HEK293T (cell line): Measurements from ENCODE around the gene SLC22A12.

ENCODE experiments used
- CTCF ChIA-PET: fragments of 350-600 bp; formaldehyde crosslinking; extraction: SDS; loops from one replicate; lab custom pipeline; 2021; ENCODE audit warnings: antibody characterized with exemption, inconsistent platforms; lab: Yijun Ruan, JAX
- POLR2A ChIA-PET: fragments of 350-600 bp; formaldehyde crosslinking; extraction: SDS; loops from one replicate; lab custom pipeline; 2020; ENCODE audit warnings: antibody characterized with exemption, inconsistent platforms; lab: Yijun Ruan, JAX
- DNase-seq: peaks from one replicate; pipeline ENCODE4 v3.0.0; 2012; ENCODE audit warnings: mixed read lengths; ENCODE audit errors: extremely low spot score
- ARNT ChIP-seq: fragments of 450-650 bp; IDR thresholded peaks from 2 replicates; pipeline ENCODE4 v1.6.1; 2017; ENCODE audit warnings: mild to moderate bottlenecking
- BHLHE40 ChIP-seq: fragments of 450-650 bp; IDR thresholded peaks from 2 replicates; pipeline ENCODE4 v1.6.1; 2016; ENCODE audit warnings: mild to moderate bottlenecking, moderate library complexity, borderline replicate concordance
- CTBP1 ChIP-seq: fragments of 450-650 bp; IDR thresholded peaks from 2 replicates; pipeline ENCODE4 v1.6.1; 2016; ENCODE audit warnings: borderline replicate concordance
- ELF4 ChIP-seq: fragments of 450-650 bp; IDR thresholded peaks from 2 replicates; pipeline ENCODE4 v1.6.1; 2017; ENCODE audit warnings: antibody characterized with exemption
- FOXA1 ChIP-seq: fragments of 450-650 bp; IDR thresholded peaks from 2 replicates; pipeline ENCODE4 v1.6.1; 2016; ENCODE audit warnings: mild to moderate bottlenecking
- FOXK2 ChIP-seq: fragments of 450-650 bp; IDR thresholded peaks from 2 replicates; pipeline ENCODE4 v1.6.1; 2016; ENCODE audit warnings: mild to moderate bottlenecking
- FOXM1 ChIP-seq: fragments of 450-650 bp; IDR thresholded peaks from 2 replicates; pipeline ENCODE4 v1.6.1; 2017; ENCODE audit warnings: mild to moderate bottlenecking, borderline replicate concordance
- HDGF ChIP-seq: fragments of 450-650 bp; IDR thresholded peaks from 2 replicates; pipeline ENCODE4 v1.6.1; 2017; ENCODE audit warnings: antibody characterized with exemption, borderline replicate concordance
- L3MBTL2 ChIP-seq: fragments of 450-650 bp; conservative IDR thresholded peaks from 2 replicates; pipeline ENCODE4 v1.6.1; 2016; ENCODE audit warnings: mild to moderate bottlenecking
- LEF1 ChIP-seq: fragments of 450-650 bp; IDR thresholded peaks from 2 replicates; pipeline ENCODE4 v1.6.1; 2017; ENCODE audit warnings: mild to moderate bottlenecking, borderline replicate concordance
- NFRKB ChIP-seq: fragments of 450-650 bp; IDR thresholded peaks from 2 replicates; pipeline ENCODE4 v1.6.1; 2016; ENCODE audit warnings: mild to moderate bottlenecking, moderate library complexity
- SP1 ChIP-seq: fragments of 450-650 bp; IDR thresholded peaks from 2 replicates; pipeline ENCODE4 v1.6.1; 2017
- SUZ12 ChIP-seq: fragments of 450-650 bp; IDR thresholded peaks from 2 replicates; pipeline ENCODE4 v1.6.1; 2016; ENCODE audit warnings: mild to moderate bottlenecking
- TARDBP ChIP-seq: fragments of 450-650 bp; IDR thresholded peaks from 2 replicates; pipeline ENCODE4 v1.6.1; 2016
- ZNF384 ChIP-seq: fragments of 450-650 bp; IDR thresholded peaks from 2 replicates; pipeline ENCODE4 v1.6.1; 2016
- TF ChIP-seq, protein P1 (sequence below): fragments of 450-650 bp; IDR thresholded peaks from 2 replicates; pipeline ENCODE4 v1.6.1; 2016

SLC22A12 gene

GRCh38 chr11:64611869-64612646 lies 21.0 kb downstream of the SLC22A12 start:
- TF ChIP-seq ELF4 (no peak), SP1 (no peak), FOXM1 (no peak), LEF1 (no peak), FOXA1 (no peak), NFRKB (no peak), CTBP1 (no peak), SUZ12 (no peak), L3MBTL2 (no peak), HDGF (no peak), FOXK2 (no peak), TARDBP (no peak), BHLHE40 (no peak), ZNF384 (no peak), ARNT (no peak)
- TF ChIP-seq, protein P1, sequence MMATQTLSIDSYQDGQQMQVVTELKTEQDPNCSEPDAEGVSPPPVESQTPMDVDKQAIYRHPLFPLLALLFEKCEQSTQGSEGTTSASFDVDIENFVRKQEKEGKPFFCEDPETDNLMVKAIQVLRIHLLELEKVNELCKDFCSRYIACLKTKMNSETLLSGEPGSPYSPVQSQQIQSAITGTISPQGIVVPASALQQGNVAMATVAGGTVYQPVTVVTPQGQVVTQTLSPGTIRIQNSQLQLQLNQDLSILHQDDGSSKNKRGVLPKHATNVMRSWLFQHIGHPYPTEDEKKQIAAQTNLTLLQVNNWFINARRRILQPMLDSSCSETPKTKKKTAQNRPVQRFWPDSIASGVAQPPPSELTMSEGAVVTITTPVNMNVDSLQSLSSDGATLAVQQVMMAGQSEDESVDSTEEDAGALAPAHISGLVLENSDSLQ: no peak
- no peak for DNase-seq
- CTCF ChIA-PET: no interaction called here
- POLR2A ChIA-PET: no interaction called here

DNA sequence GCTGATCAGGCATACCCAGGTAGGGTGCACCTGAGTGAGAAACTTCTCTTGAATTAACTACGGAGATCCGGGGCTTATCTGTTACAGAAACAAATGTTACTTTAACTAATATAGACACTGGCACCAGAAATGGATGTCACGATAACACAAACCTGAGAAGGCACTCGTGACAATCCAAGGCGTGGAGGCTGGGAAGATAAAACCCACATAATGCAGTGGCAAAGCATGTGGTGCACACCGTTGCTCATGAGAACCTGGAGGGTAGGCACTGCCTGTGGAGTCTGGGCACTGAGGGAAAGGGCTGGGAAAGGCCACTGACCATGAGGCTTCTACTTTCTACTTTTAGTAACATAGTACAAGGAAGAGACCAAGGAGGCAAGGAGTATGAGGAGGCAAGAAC lies 22.6 kb downstream of the SLC22A12 start:
- TF ChIP-seq ELF4 (no peak), FOXM1 (no peak), ZNF384 (no peak), SP1 (no peak), SUZ12 (no peak), BHLHE40 (no peak), HDGF (no peak)
- TF ChIP-seq, protein P1: no peak

DNA sequence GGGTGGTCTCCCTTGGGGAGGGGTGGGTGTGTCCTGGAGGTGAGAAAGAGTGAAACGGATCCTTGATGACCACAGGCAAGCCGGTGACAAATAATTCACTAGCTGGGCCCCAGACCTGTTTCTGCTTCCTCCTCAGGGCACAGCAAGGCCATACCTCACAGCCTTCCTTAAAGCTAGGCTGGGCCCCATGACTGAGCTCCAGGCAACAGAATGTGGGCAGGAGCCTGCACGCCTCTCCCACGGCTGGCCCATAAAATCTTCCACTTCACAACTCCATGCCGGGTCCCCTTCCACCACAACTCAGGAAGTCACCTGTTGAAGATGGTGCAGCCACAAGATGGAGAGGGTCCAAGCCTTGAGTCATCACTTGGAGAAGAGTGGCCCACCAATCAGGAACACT lies 23.9 kb downstream of the SLC22A12 start:
- DNase-seq: no peak
- POLR2A ChIA-PET: no interaction called here
- TF ChIP-seq, protein P1: no peak
- TF ChIP-seq HDGF: no peak
- no peak for TF ChIP-seq TARDBP
- TF ChIP-seq ZNF384: no peak
- no peak for TF ChIP-seq L3MBTL2
- no peak for TF ChIP-seq LEF1
- no peak for TF ChIP-seq FOXA1
- TF ChIP-seq FOXK2: no peak
- no peak for TF ChIP-seq SP1
- TF ChIP-seq CTBP1: no peak
- no peak for TF ChIP-seq FOXM1
- TF ChIP-seq SUZ12: no peak
- TF ChIP-seq ARNT: no peak
- no peak for TF ChIP-seq NFRKB
- no peak for TF ChIP-seq ELF4
- TF ChIP-seq BHLHE40: no peak
- CTCF ChIA-PET: interaction anchor here (0.6 kb wide), 1 partner anchor 260 kb away, joined by 4 read pairs; no protein-coding TSS in a partner anchor

More for the DNA sequence above, 22.6 kb downstream of the SLC22A12 start:
- CTCF ChIA-PET: no interaction called here
- DNase-seq: no peak
- POLR2A ChIA-PET: no interaction called here

- CTCF ChIA-PET: no interaction called here
- no peak for DNase-seq
- POLR2A ChIA-PET: no interaction called here
- TF ChIP-seq ARNT (no peak), ELF4 (no peak), ZNF384 (no peak), L3MBTL2 (no peak)
- TF ChIP-seq, protein P1: no peak
Observed at GRCh38 chr11:64616817-64617216, 25.8 kb downstream of the SLC22A12 start.

DNA sequence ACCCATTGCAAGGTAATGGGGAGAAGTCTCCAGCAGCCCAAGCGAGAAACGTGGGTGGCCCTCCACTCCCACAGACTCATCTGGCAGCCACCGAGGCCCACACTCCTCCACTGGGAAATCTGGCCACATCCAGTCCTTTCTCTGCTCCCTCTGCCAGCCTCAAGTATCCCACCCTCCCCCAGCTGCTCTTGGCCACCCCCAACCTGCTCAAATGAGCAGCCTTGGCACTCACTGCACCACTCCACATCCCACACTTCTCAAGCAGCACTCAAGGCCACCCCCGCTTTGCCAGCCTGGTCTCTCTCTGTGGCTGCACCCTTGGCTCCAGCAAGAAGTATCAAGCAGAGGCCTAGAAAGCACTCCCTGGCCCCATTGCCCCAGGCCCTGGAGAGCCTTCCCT lies 28.2 kb downstream of the SLC22A12 start:
- CTCF ChIA-PET: interaction anchor here (1.0 kb wide), 1 partner anchor 30 kb away, joined by 4 read pairs; no protein-coding TSS in a partner anchor
- POLR2A ChIA-PET: no interaction called here
- no peak for DNase-seq
- TF ChIP-seq TARDBP (no peak), LEF1 (no peak), ARNT (no peak), CTBP1 (no peak), ZNF384 (no peak), BHLHE40 (no peak), SP1 (no peak)
- TF ChIP-seq, protein P1: no peak
